NCI-H1436 (cell line): ENCODE results near the gene STEAP1B.

Experiments
- DNase-seq: peaks from one replicate; lab custom pipeline; 2025; lab: John Stamatoyannopoulos, UW

Gene STEAP1B

GRCh38 chr7:22432203-22432718 is 67.7 kb downstream of the STEAP1B start:
- DNase-seq, result no peak

- DNase-seq, result no peak
Measured at GRCh38 chr7:22430457-22430856, 69.5 kb downstream of the STEAP1B start.

GRCh38 chr7:22429386-22429785 is 70.6 kb downstream of the STEAP1B start:
- no peak for DNase-seq

- DNase-seq, result no peak
Measured at GRCh38 chr7:22427855-22428254, 72.1 kb downstream of the STEAP1B start.

- DNase-seq, result no peak
Measured at GRCh38 chr7:22427104-22427503, 72.9 kb downstream of the STEAP1B start.

GRCh38 chr7:22426463-22427094 is 73.4 kb downstream of the STEAP1B start:
- DNase-seq, result no peak

GRCh38 chr7:22425361-22425760 is 74.6 kb downstream of the STEAP1B start:
- no peak for DNase-seq

- DNase-seq, result no peak
Measured at GRCh38 chr7:22422831-22423615, 77.0 kb downstream of the STEAP1B start.

- DNase-seq, result peak; percentile 24
Measured at GRCh38 chr7:22420973-22421635, 78.9 kb downstream of the STEAP1B start.

- DNase-seq, result no peak
Measured at GRCh38 chr7:22420008-22420407, 80.0 kb downstream of the STEAP1B start.

- no peak for DNase-seq
Measured at GRCh38 chr7:22419488-22419887, 80.5 kb downstream of the STEAP1B start.

- DNase-seq, result no peak
Measured at GRCh38 chr7:22418251-22419046, 81.5 kb downstream of the STEAP1B start.

GRCh38 chr7:22417841-22418240 is 82.1 kb downstream of the STEAP1B start:
- no peak for DNase-seq

- no peak for DNase-seq
Measured at GRCh38 chr7:22417349-22417748, 82.6 kb downstream of the STEAP1B start.

GRCh38 chr7:22414424-22414823 is 85.6 kb downstream of the STEAP1B start:
- DNase-seq, result no peak

- DNase-seq, result no peak
Measured at GRCh38 chr7:22413211-22413610, 86.8 kb downstream of the STEAP1B start.

- no peak for DNase-seq
Measured at GRCh38 chr7:22411977-22412693, 87.9 kb downstream of the STEAP1B start.

- DNase-seq, result no peak
Measured at GRCh38 chr7:22406715-22407114, 93.3 kb downstream of the STEAP1B start.

GRCh38 chr7:22404421-22405023 is 95.5 kb downstream of the STEAP1B start:
- DNase-seq, result no peak

GRCh38 chr7:22403344-22403743 is 96.6 kb downstream of the STEAP1B start:
- no peak for DNase-seq

- DNase-seq, result no peak
Measured at GRCh38 chr7:22402250-22402649, 97.7 kb downstream of the STEAP1B start.
